ENCODE data around the gene OPCML. TPM values are rescaled to one million over a fixed set of nuclear protein-coding genes. Genes with fewer than 3 reads are reported as not detected.

Gene OPCML
- total RNA-seq, 4 donors from 2014 or later, result 0.06 to 0.83 (median 0.24) TPM

DNA sequence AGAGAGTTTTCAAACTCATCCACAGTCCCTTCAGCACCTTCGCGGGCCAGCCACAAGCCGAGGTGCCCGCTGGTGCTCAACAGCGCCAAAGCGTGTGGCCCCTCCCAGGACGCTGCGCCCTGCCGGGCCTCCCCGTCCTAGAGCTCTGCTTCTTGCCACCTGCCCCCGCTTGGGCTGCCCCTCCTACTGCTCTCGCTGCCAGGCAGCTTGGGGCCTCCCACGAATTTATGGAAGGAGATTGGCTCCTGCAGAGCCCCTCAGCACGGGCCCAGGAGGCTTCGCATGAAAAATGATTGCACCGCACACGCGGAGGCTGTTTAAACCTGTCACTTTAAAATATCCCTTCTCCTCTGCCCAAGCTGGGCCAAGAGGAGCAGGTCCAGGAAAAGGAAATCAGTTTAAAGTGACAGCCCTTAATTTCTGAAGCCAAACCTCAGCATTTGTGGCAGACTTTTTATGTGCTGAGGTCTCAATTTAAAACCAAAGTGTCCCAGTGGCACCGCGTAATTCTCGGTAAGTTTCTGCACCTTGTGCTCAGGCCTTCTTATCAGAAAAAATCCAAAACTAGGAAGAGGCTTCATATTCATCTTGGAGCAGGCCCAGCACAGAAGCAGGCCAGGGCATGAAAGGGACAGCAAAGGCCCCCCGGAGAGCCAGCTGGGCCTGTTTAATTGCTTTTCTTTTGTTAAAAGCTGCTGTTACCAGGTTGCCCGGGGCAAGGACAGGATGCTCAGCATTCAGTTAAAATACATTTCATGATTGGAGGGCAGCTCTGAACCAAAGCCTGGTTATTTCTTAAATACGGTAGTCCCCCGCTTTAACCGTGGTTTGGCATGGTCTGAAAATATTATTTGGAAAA is 303.6 kb downstream of the OPCML start:
- no peak overlapping the region for H3K27ac ChIP-seq (replicated peaks in 1 of 4)
- TF ChIP-seq POLR2AphosphoS5 (IDR thresholded peaks at IDR 0.05), result no peak
- TF ChIP-seq, protein P1, sequence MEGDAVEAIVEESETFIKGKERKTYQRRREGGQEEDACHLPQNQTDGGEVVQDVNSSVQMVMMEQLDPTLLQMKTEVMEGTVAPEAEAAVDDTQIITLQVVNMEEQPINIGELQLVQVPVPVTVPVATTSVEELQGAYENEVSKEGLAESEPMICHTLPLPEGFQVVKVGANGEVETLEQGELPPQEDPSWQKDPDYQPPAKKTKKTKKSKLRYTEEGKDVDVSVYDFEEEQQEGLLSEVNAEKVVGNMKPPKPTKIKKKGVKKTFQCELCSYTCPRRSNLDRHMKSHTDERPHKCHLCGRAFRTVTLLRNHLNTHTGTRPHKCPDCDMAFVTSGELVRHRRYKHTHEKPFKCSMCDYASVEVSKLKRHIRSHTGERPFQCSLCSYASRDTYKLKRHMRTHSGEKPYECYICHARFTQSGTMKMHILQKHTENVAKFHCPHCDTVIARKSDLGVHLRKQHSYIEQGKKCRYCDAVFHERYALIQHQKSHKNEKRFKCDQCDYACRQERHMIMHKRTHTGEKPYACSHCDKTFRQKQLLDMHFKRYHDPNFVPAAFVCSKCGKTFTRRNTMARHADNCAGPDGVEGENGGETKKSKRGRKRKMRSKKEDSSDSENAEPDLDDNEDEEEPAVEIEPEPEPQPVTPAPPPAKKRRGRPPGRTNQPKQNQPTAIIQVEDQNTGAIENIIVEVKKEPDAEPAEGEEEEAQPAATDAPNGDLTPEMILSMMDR (IDR thresholded peaks at IDR 0.05), result no peak
- TF ChIP-seq EP300 (IDR thresholded peaks at IDR 0.05), result no peak
- TF ChIP-seq POLR2A (IDR thresholded peaks at IDR 0.05; ENCODE audit: low read depth), result no peak
- peaks cover 0 to 13% (median 11%) of the 10 kb centered on the region in 4 donors for H3K4me1 ChIP-seq
- peaks cover 0 to 8% (median 2%) of the 10 kb centered on the region in 4 donors for H3K9me3 ChIP-seq
- H3K27me3 ChIP-seq, result no peaks in the 10 kb centered on the region
- H3K36me3 ChIP-seq, result no peaks in the 10 kb centered on the region
- intact Hi-C loops (cut with DNase I), result no loop called here
- peak overlapping the region in 2 of 4 donors; percentile 22 to 25 for H3K4me3 ChIP-seq
- DNase-seq (ENCODE audit: extremely low spot score), result no peak
- 27% methylated on average over 19 of the region's 26 CpGs for WGBS

DNA sequence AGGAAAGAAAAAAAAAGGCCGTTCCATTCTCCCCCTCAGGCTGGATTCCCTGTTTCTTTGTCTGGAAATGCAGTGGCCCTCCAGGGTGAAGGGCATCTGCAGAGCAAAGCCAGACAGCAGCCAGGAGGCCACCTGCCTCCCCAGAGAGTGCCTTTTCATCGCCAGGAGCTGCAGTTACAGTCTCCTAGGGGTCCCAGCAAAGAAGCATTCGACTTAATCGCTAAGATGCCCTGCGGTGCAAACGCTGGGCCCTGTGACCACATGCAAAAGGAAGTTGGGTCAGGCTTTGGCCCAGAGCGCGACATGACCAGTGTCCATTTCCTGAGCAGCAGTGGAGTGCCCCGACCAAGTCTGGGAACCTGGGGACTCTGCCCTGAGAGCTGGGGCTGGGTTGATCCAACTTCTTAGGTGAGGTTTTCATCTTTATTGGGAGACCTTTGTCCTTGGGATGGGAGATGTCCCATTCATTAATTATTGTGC is 304.6 kb downstream of the OPCML start:
- Histone ChIP-seq H3K9me3 (no peaks in the 10 kb centered on the region), H3K27me3 (no peaks in the 10 kb centered on the region), H3K4me3 (no peak overlapping the region), H3K4me1 (peaks cover 0 to 19% (median 16%) of the 10 kb centered on the region in 4 donors), H3K36me3 (no peaks in the 10 kb centered on the region), H3K27ac (replicated peaks in 1 of 4) (no peak overlapping the region)
- intact Hi-C loops (cut with DNase I), result no loop called here
- no peak for TF ChIP-seq EP300 (IDR thresholded peaks at IDR 0.05)
- TF ChIP-seq POLR2AphosphoS5 (IDR thresholded peaks at IDR 0.05), result no peak
- TF ChIP-seq POLR2A (IDR thresholded peaks at IDR 0.05; ENCODE audit: low read depth), result no peak
- TF ChIP-seq, protein P1 (IDR thresholded peaks at IDR 0.05), result no peak
- 79% methylated on average over 7 of the region's 9 CpGs for WGBS
- no peak for DNase-seq (ENCODE audit: extremely low spot score)

DNA sequence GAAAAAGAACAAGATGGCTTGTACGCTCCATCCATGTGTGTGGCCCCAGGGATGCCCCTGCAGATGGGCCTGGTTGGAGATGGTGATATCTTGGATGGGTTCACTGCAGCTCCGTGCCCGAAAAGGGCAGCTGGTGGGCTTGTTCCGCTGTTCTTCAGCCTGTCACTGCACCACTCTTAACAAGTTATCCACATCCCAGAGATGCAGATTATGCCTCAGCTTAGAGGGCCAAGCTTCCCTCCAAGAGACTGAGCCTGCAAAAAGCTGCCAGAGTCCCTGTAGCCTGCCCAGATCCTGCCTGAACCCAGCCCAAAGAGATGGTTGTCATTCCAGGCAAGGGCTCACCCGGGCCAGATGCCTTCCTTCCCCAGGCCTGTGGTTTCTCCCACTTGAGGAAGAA is 308.0 kb downstream of the OPCML start:
- Histone ChIP-seq H3K9me3 (no peaks in the 10 kb centered on the region), H3K4me1 (peaks cover 0 to 20% (median 20%) of the 10 kb centered on the region in 4 donors), H3K36me3 (no peaks in the 10 kb centered on the region), H3K4me3 (no peak overlapping the region), H3K27me3 (no peaks in the 10 kb centered on the region), H3K27ac (replicated peaks in 1 of 4) (no peak overlapping the region)
- no peak for DNase-seq (ENCODE audit: extremely low spot score)
- no peak for TF ChIP-seq POLR2AphosphoS5 (IDR thresholded peaks at IDR 0.05)
- TF ChIP-seq, protein P1 (IDR thresholded peaks at IDR 0.05), result no peak
- intact Hi-C loops (cut with DNase I), result no loop called here
- WGBS, result 71% methylated on average over 5 of the region's 5 CpGs

DNA sequence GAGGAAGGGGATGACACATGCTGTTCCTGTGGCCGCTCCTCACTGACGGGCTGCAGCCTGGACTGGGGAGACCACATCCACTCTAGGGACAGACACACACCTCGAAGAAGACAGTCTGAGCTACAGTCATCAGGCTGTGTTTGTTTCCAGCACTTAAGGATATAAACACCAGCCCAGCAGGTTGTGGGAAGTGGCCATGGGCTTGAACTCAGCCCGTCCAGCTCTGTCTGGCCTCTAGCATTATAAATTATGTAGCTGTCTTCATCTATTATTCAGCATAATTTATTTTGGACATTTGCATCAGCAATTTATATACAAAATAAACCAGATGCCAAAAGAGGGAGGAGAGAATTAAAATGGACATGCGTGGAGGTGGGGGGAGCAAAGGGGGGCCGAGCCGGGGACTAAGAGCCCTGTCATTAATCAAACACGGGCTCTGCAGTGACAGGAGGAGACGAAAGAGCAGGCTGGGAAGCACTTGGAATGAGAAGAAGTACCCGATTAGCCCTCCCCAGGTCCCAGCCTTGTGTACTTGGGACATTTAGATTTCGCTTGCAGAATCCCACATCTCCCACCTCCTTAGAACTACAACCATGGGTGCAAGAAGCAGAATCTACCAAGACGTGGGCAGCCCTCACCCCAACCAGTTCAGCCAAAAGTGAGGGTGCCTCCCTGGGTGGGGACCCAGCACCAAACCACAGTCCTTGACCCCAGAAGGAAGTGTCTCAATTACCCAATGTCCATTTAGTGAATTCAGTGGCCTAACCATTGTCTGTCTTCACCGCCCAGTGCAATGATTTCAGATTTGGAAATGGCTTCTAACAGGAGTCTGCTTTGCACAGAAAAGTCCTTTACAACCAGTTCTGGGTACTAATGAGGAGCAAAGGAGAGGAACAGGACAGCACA is 309.6 kb downstream of the OPCML start:
- Histone ChIP-seq H3K27ac (replicated peaks in 1 of 4) (no peak overlapping the region), H3K4me1 (peaks cover 0 to 10% (median 9%) of the 10 kb centered on the region in 4 donors), H3K36me3 (no peaks in the 10 kb centered on the region), H3K27me3 (peaks cover 0 to under 1% (median 0%) of the 10 kb centered on the region in 4 donors), H3K4me3 (no peak overlapping the region), H3K9me3 (no peaks in the 10 kb centered on the region)
- WGBS, result 43% methylated on average over 13 of the region's 13 CpGs
- DNase-seq (ENCODE audit: extremely low spot score), result no peak
- TF ChIP-seq POLR2A (IDR thresholded peaks at IDR 0.05; ENCODE audit: low read depth), result no peak
- intact Hi-C loops (cut with DNase I), result no loop called here

DNA sequence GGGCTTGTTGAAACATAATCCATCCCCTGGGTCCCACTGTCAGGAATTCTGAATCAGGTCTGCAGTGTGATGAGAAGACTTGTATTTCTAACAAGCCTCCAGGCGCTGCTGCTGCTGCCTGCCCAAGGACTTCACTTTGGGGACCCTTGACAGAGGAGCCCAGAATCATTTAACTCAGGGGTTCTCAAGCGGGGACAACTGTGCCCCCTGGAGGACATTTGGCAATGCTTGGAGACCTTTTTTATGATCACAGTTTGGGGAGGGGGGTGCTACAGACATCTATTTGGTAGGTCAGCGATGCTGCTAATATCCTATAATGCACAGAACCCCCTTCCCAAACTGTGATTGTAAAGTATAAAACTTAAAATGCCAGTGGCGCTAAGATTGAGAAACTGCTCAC is 312.8 kb downstream of the OPCML start:
- H3K4me3 ChIP-seq, result no peak overlapping the region
- no peak for DNase-seq (ENCODE audit: extremely low spot score)
- no peak for TF ChIP-seq POLR2A (IDR thresholded peaks at IDR 0.05; ENCODE audit: low read depth)
- TF ChIP-seq POLR2AphosphoS5 (IDR thresholded peaks at IDR 0.05), result no peak
- no peak for TF ChIP-seq EP300 (IDR thresholded peaks at IDR 0.05)
- TF ChIP-seq, protein P1 (IDR thresholded peaks at IDR 0.05), result no peak
- intact Hi-C loops (cut with DNase I), result no loop called here
- H3K9me3 ChIP-seq, result no peaks in the 10 kb centered on the region
- no peak overlapping the region for H3K27ac ChIP-seq (replicated peaks in 1 of 4)
- peaks cover 0 to 10% (median 9%) of the 10 kb centered on the region in 4 donors for H3K4me1 ChIP-seq
- peaks cover 0 to 17% (median 0%) of the 10 kb centered on the region in 4 donors for H3K27me3 ChIP-seq
- 94% methylated on average over 4 of the region's 4 CpGs for WGBS
- H3K36me3 ChIP-seq, result no peaks in the 10 kb centered on the region

Measured in esophagus muscularis mucosa (tissue), 4 donors.